HCT116 (cell line): ENCODE data around the gene SUPV3L1. TPM values are rescaled to one million over a fixed set of nuclear protein-coding genes. Genes with fewer than 3 reads are reported as not detected.

Experiments used
- ATAC-seq: fragments of 200-7000 bp; cut with Tn5 transposase; 2 replicates; pipeline ENCODE4 v1.9.1; 2020; ENCODE audit warnings: mild to moderate bottlenecking, moderate library complexity
- BruUV-seq: library from RNA; stranded (reverse); fragments of 400-500 nt; replicated peaks from 2 replicates; lab custom pipeline; 2021; lab: Mats Ljungman, UMichigan
- CTCF ChIA-PET: fragments of 300-600 bp; sonication (Branson Sonifier 250); formaldehyde crosslinking; loops from one replicate; lab custom pipeline; 2021; ENCODE audit warnings: antibody characterized with exemption; lab: Charles Lee
- POLR2A ChIA-PET: fragments of 300-600, 350-600 bp; sonication (Branson Sonifier 250); formaldehyde crosslinking; loops from one replicate; lab custom pipeline; 2021; ENCODE audit warnings: antibody characterized with exemption; lab: Charles Lee
- RAD21 ChIA-PET, 2 experiments: fragments of 300-600 bp; sonication (Branson Sonifier 250); formaldehyde crosslinking; loops; one replicate each; lab custom pipeline; 2023; ENCODE audit warnings: low total read pairs in 2 of 2; ENCODE audit not compliant: uncharacterized antibody in 2 of 2, unreplicated experiment in 2 of 2, low non-redundant PET in 1 of 2; lab: Charles Lee
- DNase-seq: peaks from one replicate; pipeline ENCODE4 v3.0.0-alpha.2; 2010; ENCODE audit warnings: low read depth, low spot score
- H2AFZ ChIP-seq: fragments of 200-600 bp; shearing (Covaris generic), sonication (generic); 2 replicates; pipeline ENCODE4 v1.6.1; 2017; ENCODE audit warnings: low read depth, mixed run types, mixed read lengths, antibody characterized with exemption, low read length; ENCODE audit not compliant: poor library complexity, severe bottlenecking
- H3K27ac ChIP-seq: 2 replicates; pipeline ENCODE4 v1.5.1; 2012; ENCODE audit warnings: low read depth, low read length
- H3K27me3 ChIP-seq: fragments of 200-600 bp; sonication (generic); 2 replicates; pipeline ENCODE4 v1.6.1; 2016; ENCODE audit warnings: mixed run types, low read length, mixed read lengths; ENCODE audit not compliant: insufficient read depth
- H3K36me3 ChIP-seq, 2 experiments: fragments of 200-500 bp in 1 of 2; fragments of 200-600 bp in 1 of 2; sonication (Bioruptor generic) in 1 of 2; sonication (generic) in 1 of 2; 2 replicates each; pipeline versions ENCODE4 v1.5.1 to v1.6.1; 2014 to 2016; ENCODE audit warnings: low read length in 2 of 2, inconsistent platforms in 1 of 2, mixed read lengths in 1 of 2, mixed run types in 1 of 2; ENCODE audit not compliant: insufficient read depth in 2 of 2, control insufficient read depth in 1 of 2
- H3K4me1 ChIP-seq, 2 experiments: fragments of 200-600 bp in 1 of 2; sonication (generic) in 1 of 2; 2 replicates each; pipeline versions ENCODE4 v1.5.1 to v1.6.1; 2012 to 2017; ENCODE audit warnings: low read length in 2 of 2, inconsistent platforms in 1 of 2, mild to moderate bottlenecking in 1 of 2, mixed read lengths in 1 of 2, mixed run types in 1 of 2, moderate library complexity in 1 of 2; ENCODE audit not compliant: insufficient read depth in 2 of 2, control insufficient read depth in 1 of 2
- H3K4me2 ChIP-seq: fragments of 200-600 bp; sonication (generic); 2 replicates; pipeline ENCODE4 v1.6.1; 2017; ENCODE audit warnings: mixed run types, low read length, mixed read lengths
- H3K4me3 ChIP-seq, 2 experiments: fragments of 200-600 bp in 1 of 2; sonication (generic) in 1 of 2; replicated peaks in 1 of 2; 2 replicates each; pipeline ENCODE4 v1.5.1; 2011 to 2016; ENCODE audit warnings: low read length in 2 of 2, control low read depth in 1 of 2, low read depth in 1 of 2, mild to moderate bottlenecking in 1 of 2, mixed read lengths in 1 of 2, mixed run types in 1 of 2
- H3K79me2 ChIP-seq: fragments of 200-600 bp; sonication (generic); 2 replicates; pipeline ENCODE4 v1.6.1; 2017; ENCODE audit warnings: mild to moderate bottlenecking, mixed run types, low read length, moderate library complexity, mixed read lengths; ENCODE audit not compliant: insufficient read depth
- H3K9ac ChIP-seq: fragments of 200-600 bp; sonication (generic); 2 replicates; pipeline ENCODE4 v1.6.1; 2016; ENCODE audit warnings: low read length, mixed read lengths
- H3K9me2 ChIP-seq: fragments of 200-600 bp; sonication (generic), shearing (Covaris generic); 2 replicates; pipeline ENCODE4 v1.6.1; 2017; ENCODE audit warnings: mixed run types, mild to moderate bottlenecking, moderate library complexity; ENCODE audit not compliant: insufficient read depth
- H3K9me3 ChIP-seq, 2 experiments: fragments of 200-500 bp in 1 of 2; fragments of 200-600 bp in 1 of 2; sonication (Bioruptor generic) in 1 of 2; sonication (generic) in 1 of 2; 2 replicates each; pipeline ENCODE4 v1.6.1; 2014 to 2017; ENCODE audit warnings: low read length in 2 of 2, mixed read lengths in 2 of 2, inconsistent platforms in 1 of 2, low read depth in 1 of 2, mild to moderate bottlenecking in 1 of 2, mixed run types in 1 of 2, moderate library complexity in 1 of 2; ENCODE audit not compliant: control insufficient read depth in 1 of 2, insufficient read depth in 1 of 2
- H4K20me1 ChIP-seq: fragments of 200-600 bp; sonication (generic), shearing (Covaris generic); 2 replicates; pipeline ENCODE4 v1.6.1; 2017; ENCODE audit warnings: mixed run types, mild to moderate bottlenecking, moderate library complexity; ENCODE audit not compliant: insufficient read depth
- CBX3 ChIP-seq: IDR thresholded peaks from 2 replicates; pipeline ENCODE4 v1.6.1; 2012; ENCODE audit warnings: low read depth
- CEBPB ChIP-seq: IDR thresholded peaks from 2 replicates; pipeline ENCODE4 v1.6.1; 2012; ENCODE audit warnings: low read depth
- EGR1 ChIP-seq: IDR thresholded peaks from 2 replicates; pipeline ENCODE4 v1.6.1; 2012; ENCODE audit warnings: low read depth
- JUND ChIP-seq: IDR thresholded peaks from 2 replicates; pipeline ENCODE4 v1.6.1; 2012
- POLR2A ChIP-seq: IDR thresholded peaks from 2 replicates; pipeline ENCODE4 v1.7.0; 2011; ENCODE audit warnings: borderline replicate concordance; ENCODE audit not compliant: insufficient read depth, insufficient read length; ENCODE audit errors: extremely low read depth
- POLR2AphosphoS5 ChIP-seq: IDR thresholded peaks from 2 replicates; pipeline ENCODE4 v1.6.1; 2011; ENCODE audit warnings: mild to moderate bottlenecking, low read depth, low read length, moderate library complexity
- RAD21 ChIP-seq: IDR thresholded peaks from 2 replicates; pipeline ENCODE4 v1.6.1; 2012; ENCODE audit warnings: low read depth, mild to moderate bottlenecking
- SIN3A ChIP-seq: IDR thresholded peaks from 2 replicates; pipeline ENCODE4 v1.6.1; 2012; ENCODE audit warnings: low read depth
- SP1 ChIP-seq: IDR thresholded peaks from 2 replicates; pipeline ENCODE4 v1.6.1; 2012; ENCODE audit warnings: low read depth
- SRF ChIP-seq: IDR thresholded peaks from 2 replicates; pipeline ENCODE4 v1.6.1; 2012; ENCODE audit warnings: low read depth
- YY1 ChIP-seq: IDR thresholded peaks from 2 replicates; pipeline ENCODE4 v1.6.1; 2011; ENCODE audit warnings: low read length, low read depth, moderate library complexity, mild to moderate bottlenecking; ENCODE audit not compliant: insufficient replicate concordance; ENCODE audit errors: extremely low read depth
- intact Hi-C: fragments of 100-400 bp; cut with micrococcal nuclease; formaldehyde crosslinking; loops from 2 replicates; pipeline ENCODE4 v1.10.0; 2022
- total RNA-seq: library from RNA; stranded (reverse); gene quantifications from one replicate; pipeline ENCODE4 v1.2.1, GENCODE V29; 2021; ENCODE audit not compliant: unreplicated experiment
- TF ChIP-seq, protein P1 (sequence below): IDR thresholded peaks from 2 replicates; pipeline ENCODE4 v1.6.1; 2012
- TF ChIP-seq, protein P2 (sequence below): IDR thresholded peaks from 2 replicates; pipeline ENCODE4 v1.6.1; 2012; ENCODE audit warnings: low read depth

Gene SUPV3L1
- total RNA-seq, 1 experiment from 2014 or later: 59.7 TPM

DNA sequence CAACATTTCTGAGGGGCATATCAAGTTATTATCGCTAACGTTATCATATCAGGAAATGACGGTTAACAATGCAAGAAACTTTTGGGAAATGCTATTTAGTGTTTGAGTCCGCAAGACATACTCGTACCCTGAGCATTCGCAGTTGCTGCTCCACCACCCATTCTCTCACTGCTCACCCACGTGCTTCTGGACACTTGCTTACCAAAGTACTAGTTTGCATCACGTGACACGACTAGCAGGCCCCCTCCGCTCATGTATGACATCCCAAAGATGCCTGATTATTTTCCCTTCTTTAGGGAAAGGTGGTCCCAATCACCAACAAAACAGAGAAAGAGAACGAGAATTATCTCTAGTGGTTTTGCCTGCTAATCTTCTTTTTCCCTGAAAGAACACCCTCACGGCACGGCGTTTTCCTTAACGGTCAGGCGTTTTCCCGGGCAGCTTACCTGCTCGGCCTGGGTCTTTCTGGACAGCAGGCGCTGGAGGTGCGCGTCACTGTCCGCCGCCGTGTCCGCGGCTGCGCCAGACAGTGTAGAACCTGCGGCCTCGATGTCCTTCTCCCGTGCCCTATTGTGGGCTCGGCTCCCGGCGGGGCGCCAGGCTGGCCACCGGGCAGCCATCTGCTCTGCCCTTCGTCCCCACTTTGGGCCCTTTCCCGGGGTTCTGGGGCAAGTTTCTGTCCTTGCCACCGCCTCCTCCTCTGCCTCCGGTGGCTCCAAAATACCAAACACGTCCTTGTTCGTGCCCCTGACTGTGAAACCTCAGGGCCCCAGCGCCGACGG, at the start of gene SUPV3L1 (continued):
- peak; percentile 65 for TF ChIP-seq CEBPB
- peak; percentile 82 for TF ChIP-seq POLR2A
- peak; percentile 96 for TF ChIP-seq SRF
- no peak; the same call in 1 of the 2 replicates for TF ChIP-seq RAD21
- TF ChIP-seq CBX3: peak; percentile 90
- TF ChIP-seq, protein P1, sequence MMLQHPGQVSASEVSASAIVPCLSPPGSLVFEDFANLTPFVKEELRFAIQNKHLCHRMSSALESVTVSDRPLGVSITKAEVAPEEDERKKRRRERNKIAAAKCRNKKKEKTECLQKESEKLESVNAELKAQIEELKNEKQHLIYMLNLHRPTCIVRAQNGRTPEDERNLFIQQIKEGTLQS: no peak
- TF ChIP-seq EGR1: no peak

DNA sequence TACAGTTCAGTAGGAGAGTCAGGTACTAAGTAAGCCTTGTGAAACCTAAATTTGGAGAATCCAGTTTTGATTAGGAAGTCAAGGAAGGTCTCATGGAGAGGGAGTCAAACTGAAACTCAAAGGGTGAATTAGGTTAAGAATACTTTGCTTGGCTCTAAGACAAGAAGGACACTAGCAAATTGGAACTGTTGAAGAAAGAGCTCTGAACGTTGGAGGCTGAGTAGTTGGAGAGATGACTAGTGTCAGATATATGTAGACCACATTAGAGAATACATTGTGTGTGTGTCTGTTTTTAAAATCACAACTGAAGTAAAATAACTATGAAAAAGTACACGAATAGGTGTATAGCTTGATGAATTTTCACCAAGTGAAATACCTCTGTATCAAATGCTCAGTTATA, 49.8 kb upstream of the SUPV3L1 start:
- BruUV-seq: no TSS peak
- DNase-seq (no peak), ATAC-seq (no peak)
- Histone ChIP-seq H3K9me2 (no peaks in the 10 kb centered on the region), H3K9ac (no peak overlapping the region), H3K27ac (no peak overlapping the region), H3K79me2 (peaks cover 94% of the 10 kb centered on the region), H3K9me3 (no peaks in the 10 kb centered on the region), H3K4me3 (no peak overlapping the region), H3K36me3 (peaks cover 0 to 10% of the 10 kb centered on the region in 2 experiments; a peak in 2 of 4 replicates), H3K4me1 (peaks cover 4 to 12% of the 10 kb centered on the region in 2 experiments; a peak in 3 of 4 replicates), H4K20me1 (0 out of 2 replicates have a peak, but pooled peaks cover 8% of the 10 kb centered on the region), H2AFZ (no peak overlapping the region), H3K4me2 (no peak overlapping the region), H3K27me3 (no peaks in the 10 kb centered on the region)
- POLR2A ChIA-PET: no interaction called here
- RAD21 ChIA-PET: no interaction called here
- CTCF ChIA-PET: no interaction called here
- TF ChIP-seq JUND (no peak), POLR2AphosphoS5 (no peak), YY1 (no peak), SIN3A (no peak), EGR1 (no peak), SP1 (no peak), CEBPB (no peak)
- TF ChIP-seq, protein P2, sequence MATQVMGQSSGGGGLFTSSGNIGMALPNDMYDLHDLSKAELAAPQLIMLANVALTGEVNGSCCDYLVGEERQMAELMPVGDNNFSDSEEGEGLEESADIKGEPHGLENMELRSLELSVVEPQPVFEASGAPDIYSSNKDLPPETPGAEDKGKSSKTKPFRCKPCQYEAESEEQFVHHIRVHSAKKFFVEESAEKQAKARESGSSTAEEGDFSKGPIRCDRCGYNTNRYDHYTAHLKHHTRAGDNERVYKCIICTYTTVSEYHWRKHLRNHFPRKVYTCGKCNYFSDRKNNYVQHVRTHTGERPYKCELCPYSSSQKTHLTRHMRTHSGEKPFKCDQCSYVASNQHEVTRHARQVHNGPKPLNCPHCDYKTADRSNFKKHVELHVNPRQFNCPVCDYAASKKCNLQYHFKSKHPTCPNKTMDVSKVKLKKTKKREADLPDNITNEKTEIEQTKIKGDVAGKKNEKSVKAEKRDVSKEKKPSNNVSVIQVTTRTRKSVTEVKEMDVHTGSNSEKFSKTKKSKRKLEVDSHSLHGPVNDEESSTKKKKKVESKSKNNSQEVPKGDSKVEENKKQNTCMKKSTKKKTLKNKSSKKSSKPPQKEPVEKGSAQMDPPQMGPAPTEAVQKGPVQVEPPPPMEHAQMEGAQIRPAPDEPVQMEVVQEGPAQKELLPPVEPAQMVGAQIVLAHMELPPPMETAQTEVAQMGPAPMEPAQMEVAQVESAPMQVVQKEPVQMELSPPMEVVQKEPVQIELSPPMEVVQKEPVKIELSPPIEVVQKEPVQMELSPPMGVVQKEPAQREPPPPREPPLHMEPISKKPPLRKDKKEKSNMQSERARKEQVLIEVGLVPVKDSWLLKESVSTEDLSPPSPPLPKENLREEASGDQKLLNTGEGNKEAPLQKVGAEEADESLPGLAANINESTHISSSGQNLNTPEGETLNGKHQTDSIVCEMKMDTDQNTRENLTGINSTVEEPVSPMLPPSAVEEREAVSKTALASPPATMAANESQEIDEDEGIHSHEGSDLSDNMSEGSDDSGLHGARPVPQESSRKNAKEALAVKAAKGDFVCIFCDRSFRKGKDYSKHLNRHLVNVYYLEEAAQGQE: no peak
- intact Hi-C loops: no loop called here
